GM12878 (cell line): ENCODE measurements around the gene COL18A1. TPM values are rescaled to one million over a fixed set of nuclear protein-coding genes. Genes with fewer than 3 reads are reported as not detected.

Source experiments
- ATAC-seq: fragments of 200-7000 bp; cut with Tn5 transposase; 3 replicates; pipeline ENCODE4 v1.9.1; 2020; ENCODE audit warnings: mild to moderate bottlenecking, moderate library complexity
- BruUV-seq: library from RNA; stranded (reverse); fragments of 400-500 nt; replicated peaks from 2 replicates; lab custom pipeline; 2021; lab: Mats Ljungman, UMichigan
- CTCF ChIA-PET: fragments of 300-600 bp; sonication (Branson Sonifier 250); formaldehyde crosslinking; extraction: SDS; loops from one replicate; lab custom pipeline; 2021; ENCODE audit warnings: inconsistent platforms; lab: Yijun Ruan, JAX
- POLR2A ChIA-PET: fragments of 350-600 bp; formaldehyde crosslinking; extraction: SDS; loops from one replicate; lab custom pipeline; 2021; ENCODE audit warnings: inconsistent platforms; lab: Charles Lee
- RAD21 ChIA-PET: fragments of 300-600 bp; sonication (Branson Sonifier 250); formaldehyde crosslinking; loops from one replicate; lab custom pipeline; 2023; ENCODE audit warnings: antibody characterized with exemption; ENCODE audit not compliant: unreplicated experiment; lab: Charles Lee
- SMC1A ChIA-PET: fragments of 300-600 bp; sonication (Branson Sonifier 250); formaldehyde crosslinking; loops from one replicate; lab custom pipeline; 2023; ENCODE audit not compliant: unreplicated experiment, uncharacterized antibody; lab: Charles Lee
- DNase-seq: peaks from one replicate; pipeline ENCODE4 v3.0.0-alpha.2; 2011; ENCODE audit warnings: low read depth, low spot score
- FAIRE-seq: peaks from 3 replicates; lab custom pipeline; 2011; peaks lifted over from hg19 to GRCh38; lab: Jason Lieb, UNC
- H2AFZ ChIP-seq: 2 replicates; pipeline ENCODE4 v1.6.0; 2011; ENCODE audit warnings: low read depth, low read length, control low read depth; ENCODE audit not compliant: control insufficient read depth
- H3K27ac ChIP-seq: 2 replicates; pipeline ENCODE4 v1.5.1; 2011; ENCODE audit warnings: control low read depth; ENCODE audit not compliant: control insufficient read depth, insufficient read depth
- H3K27me3 ChIP-seq, 2 experiments: replicated peaks in 1 of 2; 2 replicates each; pipeline versions ENCODE4 v1.6.0 to v1.6.1; 2011; ENCODE audit warnings: low read length in 1 of 2; ENCODE audit not compliant: control insufficient read depth in 2 of 2, insufficient read depth in 2 of 2
- H3K36me3 ChIP-seq, 2 experiments: 2 replicates each; pipeline ENCODE4 v1.5.1; 2011; ENCODE audit warnings: low read length in 1 of 2; ENCODE audit not compliant: control insufficient read depth in 2 of 2, insufficient read depth in 2 of 2
- H3K4me1 ChIP-seq: 2 replicates; pipeline ENCODE4 v1.6.1; 2011; ENCODE audit warnings: mild to moderate bottlenecking, low read length, moderate library complexity, mixed read lengths; ENCODE audit not compliant: control insufficient read depth, insufficient read depth
- H3K4me2 ChIP-seq: 2 replicates; pipeline ENCODE4 v1.6.0; 2011; ENCODE audit warnings: control low read depth; ENCODE audit not compliant: control insufficient read depth, insufficient read depth
- H3K4me3 ChIP-seq: fragments of 200-600 bp; sonication (generic); 2 replicates; pipeline ENCODE4 v1.5.1; 2016
- H3K79me2 ChIP-seq: 2 replicates; pipeline ENCODE4 v1.6.0; 2011; ENCODE audit warnings: low read length; ENCODE audit not compliant: control insufficient read depth, insufficient read depth
- H3K9ac ChIP-seq: 2 replicates; pipeline ENCODE4 v1.8.0; 2011; ENCODE audit warnings: low read length, control low read depth, mixed read lengths; ENCODE audit not compliant: control insufficient read depth, insufficient read depth
- H3K9me3 ChIP-seq: replicated peaks from 3 replicates; pipeline ENCODE4 v1.5.1; 2011; ENCODE audit warnings: mild to moderate bottlenecking, low read length; ENCODE audit not compliant: control insufficient read depth, insufficient read depth
- H4K20me1 ChIP-seq: 2 replicates; pipeline ENCODE4 v1.6.0; 2011; ENCODE audit not compliant: control insufficient read depth, insufficient read depth
- ASH2L ChIP-seq: fragments of 300-600, 200-600 bp; sonication (generic); IDR thresholded peaks from 2 replicates; pipeline ENCODE4 v1.6.1; 2017; ENCODE audit warnings: low read depth, mild to moderate bottlenecking, borderline replicate concordance
- EP300 ChIP-seq, 2 experiments: fragments of 150-350 bp in 1 of 2; IDR thresholded peaks; 2 replicates each; pipeline ENCODE4 v1.6.1; 2011 to 2012; ENCODE audit warnings: low read depth in 2 of 2, low read length in 2 of 2, borderline replicate concordance in 1 of 2, improper control_type of control experiment in 1 of 2, inconsistent platforms in 1 of 2; ENCODE audit not compliant: control insufficient read depth in 1 of 2
- ETV6 ChIP-seq, 2 experiments: fragments of 450-650 bp in 1 of 2; IDR thresholded peaks in 1 of 2; conservative IDR thresholded peaks in 1 of 2; 2 replicates each; pipeline ENCODE4 v1.6.1; 2014; ENCODE audit warnings: antibody characterized with exemption in 1 of 2, borderline replicate concordance in 1 of 2, low read depth in 1 of 2, mild to moderate bottlenecking in 1 of 2, moderate library complexity in 1 of 2
- RCOR1 ChIP-seq: conservative IDR thresholded peaks from 2 replicates; pipeline ENCODE4 v1.6.1; 2012; ENCODE audit warnings: low read depth, low read length, improper control_type of control experiment
- SMC3 ChIP-seq: IDR thresholded peaks from 2 replicates; pipeline ENCODE4 v1.6.1; 2011; ENCODE audit warnings: low read length, improper control_type of control experiment, borderline replicate concordance
- SUZ12 ChIP-seq: fragments of 200-600 bp; sonication (generic); IDR thresholded peaks from one replicate; pipeline ENCODE4 v1.6.1; 2018; ENCODE audit warnings: antibody characterized with exemption, mild to moderate bottlenecking; ENCODE audit not compliant: unreplicated experiment
- TCF12 ChIP-seq: IDR thresholded peaks from 2 replicates; pipeline ENCODE4 v1.6.1; 2011; ENCODE audit warnings: low read depth, mild to moderate bottlenecking, low read length
- WRNIP1 ChIP-seq: IDR thresholded peaks from 2 replicates; pipeline ENCODE4 v1.6.1; 2011; ENCODE audit warnings: low read depth, low read length, improper control_type of control experiment, borderline replicate concordance
- ZNF24 ChIP-seq: fragments of 450-650 bp; IDR thresholded peaks from 2 replicates; pipeline ENCODE4 v1.6.1; 2017; ENCODE audit warnings: antibody characterized with exemption, mild to moderate bottlenecking
- ZZZ3 ChIP-seq: IDR thresholded peaks from 2 replicates; pipeline ENCODE4 v1.6.1; 2011; ENCODE audit warnings: low read depth; ENCODE audit not compliant: control insufficient read depth, insufficient read length
- WGBS: methylation state at CpG from one replicate; pipeline ENCODE4 v1.1.6; 2016; ENCODE audit warnings: low lambda C conversion rate; ENCODE audit not compliant: insufficient replicate concordance, insufficient coverage; ENCODE audit errors: missing lambda C conversion rate; 5-methylcytosine and 5-hydroxymethylcytosine counted together
- in situ Hi-C: fragments of 300-500 bp; cut with MboI; formaldehyde crosslinking; loops from 9 replicates; pipeline ENCODE4 v1.14.3; 2018; ENCODE audit warnings: mixed read lengths
- intact Hi-C: fragments of 100-400 bp; cut with micrococcal nuclease; formaldehyde crosslinking; loops from one replicate; pipeline ENCODE4 v1.14.2; 2022; ENCODE audit not compliant: unreplicated experiment
- polyA plus RNA-seq, 11 experiments: library from polyadenylated mRNA; depleted of rRNA in 4 of 11; unstranded in 6 of 11; stranded (reverse) in 5 of 11; fragments of >200 nt; fragmentation: Nextera tagmentation in 4 of 11; fragmentation: Illumina TruSeq in 1 of 11; extraction: Ambion mirVana in 4 of 11; extraction: Trizol in 1 of 11; gene quantifications; 1 replicate in 1 of 11; 2 replicates in 10 of 11; pipeline versions ENCODE4 v1.2.1 to v1.2.3, GENCODE V29; 2011 to 2016; ENCODE audit warnings: inconsistent platforms in 2 of 11, missing spikeins in 2 of 11, low read depth in 1 of 11
- total RNA-seq, 4 experiments: library from RNA; depleted of rRNA in 3 of 4; stranded (reverse); fragments of >200 nt in 3 of 4; fragmentation: Illumina TruSeq in 1 of 4; extraction: Trizol in 1 of 4; gene quantifications; 2 replicates each; pipeline versions ENCODE4 v1.2.1 to v1.2.3, GENCODE V29; 2013 to 2021
- TF ChIP-seq, protein P1 (sequence below): fragments of 450-650 bp; IDR thresholded peaks from 2 replicates; pipeline ENCODE4 v1.6.1; 2016; ENCODE audit warnings: mild to moderate bottlenecking
- TF ChIP-seq, protein P2 (sequence below): fragments of 150-350 bp; IDR thresholded peaks from 2 replicates; pipeline ENCODE4 v1.6.1; 2014; ENCODE audit warnings: mild to moderate bottlenecking, low read depth, low read length

COL18A1 gene
- total and polyA plus RNA-seq, 10 of the 15 experiments (the other 5 are each of a cell fraction or from before 2014, with no cell fraction given) = under 0.01 to 0.49 (median 0.09) TPM; not detected in 3

DNA sequence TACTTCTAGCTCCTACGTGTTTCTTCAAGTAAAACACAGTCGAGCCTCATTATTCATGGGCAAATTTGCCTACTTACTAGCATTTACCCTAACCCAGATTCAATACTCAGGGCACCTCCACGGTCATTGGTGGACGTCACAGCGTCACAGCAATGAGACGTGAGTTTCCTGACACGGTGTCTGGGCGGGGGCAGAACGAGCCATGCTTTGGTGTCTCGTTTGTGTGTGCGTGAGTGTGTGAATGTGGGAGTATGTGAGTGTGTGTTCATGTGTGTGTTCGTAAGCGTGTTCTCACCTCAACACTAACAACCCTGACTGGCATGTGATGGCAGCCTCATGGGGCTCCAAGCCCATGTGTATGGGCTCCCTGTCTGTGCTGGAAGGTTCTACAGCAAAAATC, 17.5 kb upstream of the COL18A1 start:
- no peak overlapping the region for H3K27ac ChIP-seq
- WGBS = 25% methylated on average over 11 of the region's 13 CpGs
- no peak overlapping the region for H3K4me2 ChIP-seq
- DNase-seq = no peak
- no peak for FAIRE-seq
- ChIA-PET CTCF (interaction anchor here (0.6 to 1.2 kb wide), 2 partner anchors 95 to 97 kb away, joined by 3 read pairs; no protein-coding TSS in a partner anchor), SMC1A (no interaction called here), RAD21 (no interaction called here), POLR2A (no interaction called here)
- H2AFZ ChIP-seq = no peak overlapping the region
- no peaks in the 10 kb centered on the region for H3K9me3 ChIP-seq
- intact Hi-C loops = no loop called here
- no peaks in the 10 kb centered on the region for H3K79me2 ChIP-seq
- peaks cover 2 to 5% of the 10 kb centered on the region in 2 experiments; a peak in 2 of 4 replicates for H3K27me3 ChIP-seq
- BruUV-seq = no TSS peak
- H3K36me3 ChIP-seq = no peaks in the 10 kb centered on the region
- ATAC-seq = no peak
- no peak overlapping the region for H3K4me3 ChIP-seq
- TF ChIP-seq, protein P1, sequence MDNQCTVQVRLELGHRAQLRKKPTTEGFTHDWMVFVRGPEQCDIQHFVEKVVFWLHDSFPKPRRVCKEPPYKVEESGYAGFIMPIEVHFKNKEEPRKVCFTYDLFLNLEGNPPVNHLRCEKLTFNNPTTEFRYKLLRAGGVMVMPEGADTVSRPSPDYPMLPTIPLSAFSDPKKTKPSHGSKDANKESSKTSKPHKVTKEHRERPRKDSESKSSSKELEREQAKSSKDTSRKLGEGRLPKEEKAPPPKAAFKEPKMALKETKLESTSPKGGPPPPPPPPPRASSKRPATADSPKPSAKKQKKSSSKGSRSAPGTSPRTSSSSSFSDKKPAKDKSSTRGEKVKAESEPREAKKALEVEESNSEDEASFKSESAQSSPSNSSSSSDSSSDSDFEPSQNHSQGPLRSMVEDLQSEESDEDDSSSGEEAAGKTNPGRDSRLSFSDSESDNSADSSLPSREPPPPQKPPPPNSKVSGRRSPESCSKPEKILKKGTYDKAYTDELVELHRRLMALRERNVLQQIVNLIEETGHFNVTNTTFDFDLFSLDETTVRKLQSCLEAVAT = no peak
- no peak overlapping the region for H3K9ac ChIP-seq
- no peaks in the 10 kb centered on the region for H4K20me1 ChIP-seq
- H3K4me1 ChIP-seq = no peaks in the 10 kb centered on the region
- in situ Hi-C loops = no loop called here

DNA sequence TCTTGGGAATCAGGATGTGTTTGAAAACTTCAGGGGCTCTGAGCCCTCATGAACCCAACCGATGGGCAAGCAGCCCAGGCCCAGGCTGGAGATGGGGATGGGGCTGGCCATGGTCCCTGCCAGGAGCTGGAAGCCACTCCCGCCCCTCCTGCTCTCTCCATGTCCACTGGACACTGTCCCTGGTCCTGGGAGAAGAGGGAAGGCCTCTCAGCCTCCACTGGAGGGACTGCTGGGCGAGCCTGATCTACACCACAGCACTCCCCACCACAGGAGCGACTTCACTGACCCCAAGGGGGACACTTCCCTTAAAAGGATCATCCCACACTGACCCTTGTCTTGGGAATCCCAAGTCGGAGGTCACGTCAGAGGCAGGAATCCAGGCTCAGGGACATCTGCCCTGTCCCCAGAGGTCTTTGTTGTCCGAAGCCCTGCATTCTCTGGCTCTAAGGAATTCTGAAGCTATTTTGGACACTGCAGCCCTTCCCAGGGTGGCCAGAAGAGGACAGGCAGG, 16.9 kb upstream of the COL18A1 start:
- no TSS peak for BruUV-seq
- in situ Hi-C loops = no loop called here
- POLR2A ChIA-PET = no interaction called here
- TF ChIP-seq, protein P2, sequence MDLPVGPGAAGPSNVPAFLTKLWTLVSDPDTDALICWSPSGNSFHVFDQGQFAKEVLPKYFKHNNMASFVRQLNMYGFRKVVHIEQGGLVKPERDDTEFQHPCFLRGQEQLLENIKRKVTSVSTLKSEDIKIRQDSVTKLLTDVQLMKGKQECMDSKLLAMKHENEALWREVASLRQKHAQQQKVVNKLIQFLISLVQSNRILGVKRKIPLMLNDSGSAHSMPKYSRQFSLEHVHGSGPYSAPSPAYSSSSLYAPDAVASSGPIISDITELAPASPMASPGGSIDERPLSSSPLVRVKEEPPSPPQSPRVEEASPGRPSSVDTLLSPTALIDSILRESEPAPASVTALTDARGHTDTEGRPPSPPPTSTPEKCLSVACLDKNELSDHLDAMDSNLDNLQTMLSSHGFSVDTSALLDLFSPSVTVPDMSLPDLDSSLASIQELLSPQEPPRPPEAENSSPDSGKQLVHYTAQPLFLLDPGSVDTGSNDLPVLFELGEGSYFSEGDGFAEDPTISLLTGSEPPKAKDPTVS = no peak
- TF ChIP-seq RCOR1 (no peak), EP300 (IDR thresholded peaks at IDR 0.05; ENCODE audit: borderline replicate concordance in 1 of 2, control insufficient read depth in 1 of 2, low read depth in 2 of 2, low read length in 2 of 2) (no peak), ZNF24 (no peak), ASH2L (no peak), ZZZ3 (no peak), SUZ12 (no peak), ETV6 (conservative IDR thresholded peaks at IDR 0.05 in 1 of 2, IDR thresholded peaks at IDR 0.05 in 1 of 2; ENCODE audit: borderline replicate concordance in 1 of 2, low read depth in 1 of 2) (no peak), SMC3 (no peak), TCF12 (no peak), WRNIP1 (no peak)
- TF ChIP-seq, protein P1 = no peak

More for the DNA sequence above, 16.9 kb upstream of the COL18A1 start:
- H3K36me3 ChIP-seq = no peaks in the 10 kb centered on the region
- ChIA-PET RAD21 (no interaction called here), SMC1A (no interaction called here), CTCF (no interaction called here)
- no peaks in the 10 kb centered on the region for H4K20me1 ChIP-seq
- H3K4me2 ChIP-seq = no peak overlapping the region
- DNase-seq (no peak), FAIRE-seq (no peak), ATAC-seq (no peak)
- H3K79me2 ChIP-seq = no peaks in the 10 kb centered on the region
- H3K27ac ChIP-seq = no peak overlapping the region
- 10% methylated on average over 7 of the region's 7 CpGs for WGBS
- H3K4me3 ChIP-seq = no peak overlapping the region
- H3K27me3 ChIP-seq = peaks cover 2 to 5% of the 10 kb centered on the region in 2 experiments; a peak in 2 of 4 replicates
- no peaks in the 10 kb centered on the region for H3K4me1 ChIP-seq
- no peak overlapping the region for H3K9ac ChIP-seq
- no peaks in the 10 kb centered on the region for H3K9me3 ChIP-seq
- no peak overlapping the region for H2AFZ ChIP-seq
- intact Hi-C loops = no loop called here
